ENCODE data around the gene IFNAR1. TPM values are rescaled to one million over a fixed set of nuclear protein-coding genes. Genes with fewer than 3 reads are reported as not detected.

Gene IFNAR1
- total RNA-seq, 1 donor from 2014 or later, result 8.2 TPM

- FAIRE-seq (no peak), DNase-seq (ENCODE audit: low read depth) (no peak)
- peaks cover 9% of the 10 kb centered on the region for H3K36me3 ChIP-seq (ENCODE audit: control insufficient read depth, insufficient read depth, low read length)
- no peak for TF ChIP-seq CTCF (IDR thresholded peaks at IDR 0.05; ENCODE audit: insufficient read depth, low read length, severe bottlenecking)
- no peaks in the 10 kb centered on the region for H3K27me3 ChIP-seq (ENCODE audit: control insufficient read depth, insufficient read depth, low read length)
- H3K4me3 ChIP-seq (ENCODE audit: low read depth, low read length), result no peak overlapping the region
Measured at GRCh38 chr21:33286076-33286475, 38.7 kb upstream of the IFNAR1 start.

GRCh38 chr21:33286600-33287456 is 37.9 kb upstream of the IFNAR1 start:
- no peak for FAIRE-seq
- Histone ChIP-seq H3K4me3 (ENCODE audit: low read depth, low read length) (no peak overlapping the region), H3K36me3 (ENCODE audit: control insufficient read depth, insufficient read depth, low read length) (peaks cover 9% of the 10 kb centered on the region), H3K27me3 (ENCODE audit: control insufficient read depth, insufficient read depth, low read length) (no peaks in the 10 kb centered on the region)
- no peak for TF ChIP-seq CTCF (IDR thresholded peaks at IDR 0.05; ENCODE audit: insufficient read depth, low read length, severe bottlenecking)
- DNase-seq (ENCODE audit: low read depth), result peak; percentile 55

GRCh38 chr21:33289199-33289819 is 35.5 kb upstream of the IFNAR1 start:
- Histone ChIP-seq H3K27me3 (ENCODE audit: control insufficient read depth, insufficient read depth, low read length) (no peaks in the 10 kb centered on the region), H3K4me3 (ENCODE audit: low read depth, low read length) (no peak overlapping the region), H3K36me3 (ENCODE audit: control insufficient read depth, insufficient read depth, low read length) (peaks cover 4% of the 10 kb centered on the region)
- no peak for TF ChIP-seq CTCF (IDR thresholded peaks at IDR 0.05; ENCODE audit: insufficient read depth, low read length, severe bottlenecking)
- no peak for FAIRE-seq
- DNase-seq (ENCODE audit: low read depth), result no peak

- FAIRE-seq, result no peak
- H3K27me3 ChIP-seq (ENCODE audit: control insufficient read depth, insufficient read depth, low read length), result no peaks in the 10 kb centered on the region
- TF ChIP-seq CTCF (IDR thresholded peaks at IDR 0.05; ENCODE audit: insufficient read depth, low read length, severe bottlenecking), result no peak
- H3K36me3 ChIP-seq (ENCODE audit: control insufficient read depth, insufficient read depth, low read length), result peaks cover 4% of the 10 kb centered on the region
- DNase-seq (ENCODE audit: low read depth), result no peak
- no peak overlapping the region for H3K4me3 ChIP-seq (ENCODE audit: low read depth, low read length)
Measured at GRCh38 chr21:33290441-33290840, 34.3 kb upstream of the IFNAR1 start.

GRCh38 chr21:33291686-33292085 is 33.1 kb upstream of the IFNAR1 start:
- no peak for DNase-seq (ENCODE audit: low read depth)
- no peak overlapping the region for H3K4me3 ChIP-seq (ENCODE audit: low read depth, low read length)
- no peak for TF ChIP-seq CTCF (IDR thresholded peaks at IDR 0.05; ENCODE audit: insufficient read depth, low read length, severe bottlenecking)
- H3K27me3 ChIP-seq (ENCODE audit: control insufficient read depth, insufficient read depth, low read length), result no peaks in the 10 kb centered on the region
- H3K36me3 ChIP-seq (ENCODE audit: control insufficient read depth, insufficient read depth, low read length), result peaks cover 3% of the 10 kb centered on the region
- FAIRE-seq, result no peak

Data from bronchial epithelial cell (primary cell).